HEK293 (cell line): ENCODE data around the gene UQCRQ.

Source experiments
- GLIS1 ChIP-seq: fragments of 450-650 bp; formaldehyde crosslinking; IDR thresholded peaks from 2 replicates; pipeline ENCODE4 v1.5.1; 2016; ENCODE audit warnings: missing biosample characterization, missing genetic modification characterization
- INSM2 ChIP-seq: fragments of 450-650 bp; formaldehyde crosslinking; IDR thresholded peaks from 2 replicates; pipeline ENCODE4 v1.5.1; 2016; ENCODE audit warnings: missing biosample characterization, missing genetic modification characterization
- KLF1 ChIP-seq: fragments of 450-650 bp; formaldehyde crosslinking; IDR thresholded peaks from 2 replicates; pipeline ENCODE4 v1.5.1; 2016; ENCODE audit warnings: missing biosample characterization, missing genetic modification characterization
- KLF16 ChIP-seq: fragments of 450-650 bp; formaldehyde crosslinking; IDR thresholded peaks from 2 replicates; pipeline ENCODE4 v1.5.1; 2017; ENCODE audit warnings: missing biosample characterization, missing genetic modification characterization
- KLF17 ChIP-seq: fragments of 450-650 bp; formaldehyde crosslinking; IDR thresholded peaks from 2 replicates; pipeline ENCODE4 v1.5.1; 2016; ENCODE audit warnings: missing biosample characterization, missing genetic modification characterization
- PATZ1 ChIP-seq: fragments of 450-650 bp; formaldehyde crosslinking; IDR thresholded peaks from 2 replicates; pipeline ENCODE4 v1.5.1; 2016; ENCODE audit warnings: missing biosample characterization, missing genetic modification characterization
- PRDM6 ChIP-seq: fragments of 450-650 bp; formaldehyde crosslinking; IDR thresholded peaks from 2 replicates; pipeline ENCODE4 v1.5.1; 2017; ENCODE audit warnings: missing biosample characterization, missing genetic modification characterization
- SCRT1 ChIP-seq: fragments of 450-650 bp; formaldehyde crosslinking; IDR thresholded peaks from 2 replicates; pipeline ENCODE4 v1.5.1; 2016; ENCODE audit warnings: missing biosample characterization, missing genetic modification characterization, borderline replicate concordance
- ZNF132 ChIP-seq: fragments of 450-650 bp; formaldehyde crosslinking; IDR thresholded peaks from 2 replicates; pipeline ENCODE4 v1.5.1; 2017; ENCODE audit warnings: missing biosample characterization, missing genetic modification characterization, borderline replicate concordance
- ZNF146 ChIP-seq: fragments of 450-650 bp; formaldehyde crosslinking; IDR thresholded peaks from 2 replicates; pipeline ENCODE4 v1.5.1; 2016; ENCODE audit warnings: missing biosample characterization, missing genetic modification characterization
- ZNF155 ChIP-seq: fragments of 450-650 bp; formaldehyde crosslinking; IDR thresholded peaks from 2 replicates; pipeline ENCODE4 v1.5.1; 2016; ENCODE audit warnings: missing biosample characterization, missing genetic modification characterization
- ZNF2 ChIP-seq: fragments of 450-650 bp; formaldehyde crosslinking; IDR thresholded peaks from 2 replicates; pipeline ENCODE4 v1.5.1; 2016; ENCODE audit warnings: missing biosample characterization, missing genetic modification characterization
- ZNF26 ChIP-seq: fragments of 450-650 bp; formaldehyde crosslinking; IDR thresholded peaks from 2 replicates; pipeline ENCODE4 v1.5.1; 2016; ENCODE audit warnings: missing biosample characterization, missing genetic modification characterization
- ZNF302 ChIP-seq: fragments of 450-650 bp; formaldehyde crosslinking; IDR thresholded peaks from 2 replicates; pipeline ENCODE4 v1.5.1; 2016; ENCODE audit warnings: missing biosample characterization, missing genetic modification characterization, low read depth
- ZNF335 ChIP-seq: fragments of 450-650 bp; formaldehyde crosslinking; conservative IDR thresholded peaks from 2 replicates; pipeline ENCODE4 v1.5.1; 2016; ENCODE audit warnings: missing biosample characterization, missing genetic modification characterization
- ZNF391 ChIP-seq: fragments of 450-650 bp; formaldehyde crosslinking; IDR thresholded peaks from 2 replicates; pipeline ENCODE4 v1.5.1; 2016; ENCODE audit warnings: low read depth, missing biosample characterization, missing genetic modification characterization, borderline replicate concordance
- ZNF510 ChIP-seq: fragments of 450-650 bp; formaldehyde crosslinking; IDR thresholded peaks from 2 replicates; pipeline ENCODE4 v1.5.1; 2018; ENCODE audit warnings: mild to moderate bottlenecking, missing genetic modification characterization, missing biosample characterization; ENCODE audit not compliant: insufficient replicate concordance
- ZNF555 ChIP-seq: fragments of 450-650 bp; formaldehyde crosslinking; conservative IDR thresholded peaks from 2 replicates; pipeline ENCODE4 v1.5.1; 2017; ENCODE audit warnings: missing biosample characterization, mild to moderate bottlenecking, missing genetic modification characterization, inconsistent platforms
- ZNF621 ChIP-seq: fragments of 450-650 bp; formaldehyde crosslinking; IDR thresholded peaks from 2 replicates; pipeline ENCODE4 v1.5.1; 2017; ENCODE audit warnings: missing biosample characterization, missing genetic modification characterization
- ZNF626 ChIP-seq: fragments of 450-650 bp; sonication (Bioruptor Pico); formaldehyde crosslinking; IDR thresholded peaks from 2 replicates; pipeline ENCODE4 v1.5.1; 2018; ENCODE audit warnings: missing biosample characterization, missing genetic modification characterization, inconsistent platforms
- ZNF639 ChIP-seq: fragments of 450-650 bp; formaldehyde crosslinking; IDR thresholded peaks from 2 replicates; pipeline ENCODE4 v1.5.1; 2016; ENCODE audit warnings: missing biosample characterization, missing genetic modification characterization
- ZNF654 ChIP-seq: fragments of 450-650 bp; formaldehyde crosslinking; IDR thresholded peaks from 2 replicates; pipeline ENCODE4 v1.5.1; 2016; ENCODE audit warnings: low read depth, missing biosample characterization, missing genetic modification characterization
- ZNF692 ChIP-seq: fragments of 450-650 bp; formaldehyde crosslinking; IDR thresholded peaks from 2 replicates; pipeline ENCODE4 v1.5.1; 2016; ENCODE audit warnings: missing biosample characterization, missing genetic modification characterization
- ZNF701 ChIP-seq: fragments of 450-650 bp; formaldehyde crosslinking; IDR thresholded peaks from 2 replicates; pipeline ENCODE4 v1.5.1; 2016; ENCODE audit warnings: missing biosample characterization, missing genetic modification characterization
- ZSCAN23 ChIP-seq: fragments of 450-650 bp; formaldehyde crosslinking; IDR thresholded peaks from 2 replicates; pipeline ENCODE4 v1.5.1; 2016; ENCODE audit warnings: missing biosample characterization, missing genetic modification characterization
- ZSCAN5A ChIP-seq: fragments of 450-650 bp; formaldehyde crosslinking; IDR thresholded peaks from 2 replicates; pipeline ENCODE4 v1.5.1; 2016; ENCODE audit warnings: missing biosample characterization, missing genetic modification characterization

Gene UQCRQ

GRCh38 chr5:132829742-132830435, 36.6 kb upstream of the UQCRQ start (continued):
- TF ChIP-seq ZSCAN5A (tag by site-specific recombination) (peak; percentile 33; the same call in 1 of the 2 replicates), ZNF302 (no peak), ZNF155 (tag by site-specific recombination) (no peak), ZNF2 (tag by site-specific recombination) (peak; percentile 82), ZNF132 (tag by site-specific recombination) (no peak), ZNF654 (no peak), PRDM6 (tag by site-specific recombination) (no peak), PATZ1 (tag by site-specific recombination) (0 out of 2 replicates have a peak, but pooled peaks have one; percentile 22), ZNF555 (no peak), ZSCAN23 (no peak), ZNF639 (tag by site-specific recombination) (no peak), KLF16 (tag by site-specific recombination) (peak; percentile 80), ZNF26 (tag by site-specific recombination) (no peak), INSM2 (tag by site-specific recombination) (peak; percentile 20; the same call in 1 of the 2 replicates), ZNF391 (tag by site-specific recombination) (peak; percentile 56; the same call in 1 of the 2 replicates), GLIS1 (no peak; the same call in 1 of the 2 replicates), SCRT1 (no peak), ZNF621 (tag by site-specific recombination) (no peak), ZNF701 (tag by site-specific recombination) (no peak), ZNF146 (no peak), KLF17 (tag by site-specific recombination) (peak; percentile 64), KLF1 (peak; percentile 33; the same call in 1 of the 2 replicates), ZNF692 (no peak; the same call in 1 of the 2 replicates), ZNF335 (tag by site-specific recombination) (no peak), ZNF626 (tag by site-specific recombination) (no peak), ZNF510 (tag by site-specific recombination) (no peak)
